ENCODE results near the gene SLC16A12.

The SLC16A12 gene

GRCh38 chr10:89566992-89567391 is 31.6 kb upstream of the SLC16A12 start:
- Histone ChIP-seq H3K79me2 (ENCODE audit: insufficient read depth, low read depth) (no peaks in the 10 kb centered on the region), H3K9ac (no peak overlapping the region), H3K4me2 (no peak overlapping the region), H2AFZ (ENCODE audit: low read depth) (no peak overlapping the region), H3K4me1 (ENCODE audit: low read depth, poor library complexity, severe bottlenecking) (no peaks in the 10 kb centered on the region), H3K36me3 (ENCODE audit: insufficient read depth) (no peaks in the 10 kb centered on the region), H4K20me1 (ENCODE audit: insufficient read depth) (no peaks in the 10 kb centered on the region), H3K27me3 (ENCODE audit: insufficient read depth, low read depth) (no peaks in the 10 kb centered on the region), H3K27ac (no peak overlapping the region), H3K4me3 (IDR thresholded peaks at IDR 0.05; ENCODE audit: insufficient read depth, low read depth, low read length) (no peak overlapping the region)
- no peak for TF ChIP-seq CTCF (conservative IDR thresholded peaks at IDR 0.05; ENCODE audit: low read depth, low read length)

GRCh38 chr10:89566095-89566950 is 30.9 kb upstream of the SLC16A12 start:
- Histone ChIP-seq H3K36me3 (ENCODE audit: insufficient read depth) (no peaks in the 10 kb centered on the region), H3K9ac (no peak overlapping the region), H3K4me1 (ENCODE audit: low read depth, poor library complexity, severe bottlenecking) (no peaks in the 10 kb centered on the region), H3K27ac (no peak overlapping the region), H2AFZ (ENCODE audit: low read depth) (no peak overlapping the region), H3K4me2 (no peak overlapping the region), H3K79me2 (ENCODE audit: insufficient read depth, low read depth) (no peaks in the 10 kb centered on the region), H3K4me3 (IDR thresholded peaks at IDR 0.05; ENCODE audit: insufficient read depth, low read depth, low read length) (no peak overlapping the region), H4K20me1 (ENCODE audit: insufficient read depth) (no peaks in the 10 kb centered on the region), H3K27me3 (ENCODE audit: insufficient read depth, low read depth) (no peaks in the 10 kb centered on the region)
- TF ChIP-seq CTCF (conservative IDR thresholded peaks at IDR 0.05; ENCODE audit: low read depth, low read length), result no peak

GRCh38 chr10:89565180-89565579 is 29.8 kb upstream of the SLC16A12 start:
- H3K4me3 ChIP-seq (IDR thresholded peaks at IDR 0.05; ENCODE audit: insufficient read depth, low read depth, low read length), result no peak overlapping the region
- H3K36me3 ChIP-seq (ENCODE audit: insufficient read depth), result no peaks in the 10 kb centered on the region
- no peak overlapping the region for H3K4me2 ChIP-seq
- H4K20me1 ChIP-seq (ENCODE audit: insufficient read depth), result no peaks in the 10 kb centered on the region
- no peak overlapping the region for H2AFZ ChIP-seq (ENCODE audit: low read depth)
- no peaks in the 10 kb centered on the region for H3K79me2 ChIP-seq (ENCODE audit: insufficient read depth, low read depth)
- no peaks in the 10 kb centered on the region for H3K27me3 ChIP-seq (ENCODE audit: insufficient read depth, low read depth)
- no peak for TF ChIP-seq CTCF (conservative IDR thresholded peaks at IDR 0.05; ENCODE audit: low read depth, low read length)
- H3K27ac ChIP-seq, result no peak overlapping the region
- H3K9ac ChIP-seq, result no peak overlapping the region
- no peaks in the 10 kb centered on the region for H3K4me1 ChIP-seq (ENCODE audit: low read depth, poor library complexity, severe bottlenecking)

GRCh38 chr10:89563861-89564478 is 28.6 kb upstream of the SLC16A12 start:
- H2AFZ ChIP-seq (ENCODE audit: low read depth), result no peak overlapping the region
- no peaks in the 10 kb centered on the region for H3K36me3 ChIP-seq (ENCODE audit: insufficient read depth)
- TF ChIP-seq CTCF (conservative IDR thresholded peaks at IDR 0.05; ENCODE audit: low read depth, low read length), result peak; percentile 75; the same call in 1 of the 2 replicates
- no peak overlapping the region for H3K9ac ChIP-seq
- H3K4me2 ChIP-seq, result no peak overlapping the region
- H3K4me3 ChIP-seq (IDR thresholded peaks at IDR 0.05; ENCODE audit: insufficient read depth, low read depth, low read length), result no peak overlapping the region
- no peak overlapping the region for H3K27ac ChIP-seq
- no peaks in the 10 kb centered on the region for H3K79me2 ChIP-seq (ENCODE audit: insufficient read depth, low read depth)
- no peaks in the 10 kb centered on the region for H3K4me1 ChIP-seq (ENCODE audit: low read depth, poor library complexity, severe bottlenecking)
- no peaks in the 10 kb centered on the region for H4K20me1 ChIP-seq (ENCODE audit: insufficient read depth)
- H3K27me3 ChIP-seq (ENCODE audit: insufficient read depth, low read depth), result no peaks in the 10 kb centered on the region
